Hepatocyte (in vitro differentiated cells): ENCODE measurements around the gene TMEM167A. TPM values are rescaled to one million over a fixed set of nuclear protein-coding genes. Genes with fewer than 3 reads are reported as not detected.

ENCODE experiments used
- DNase-seq: peaks from one replicate; pipeline ENCODE4 v3.0.0-alpha.2; 2016; ENCODE audit warnings: low spot score
- H2AFZ ChIP-seq: fragments of 200-600 bp; sonication (generic); 2 replicates; pipeline ENCODE4 v1.6.0; 2016; ENCODE audit warnings: antibody characterized with exemption, mild to moderate bottlenecking
- H3K27ac ChIP-seq: fragments of 200-600 bp; sonication (generic); 2 replicates; pipeline ENCODE4 v1.5.1; 2016; ENCODE audit warnings: mild to moderate bottlenecking
- H3K27me3 ChIP-seq: fragments of 200-600 bp; sonication (generic); 2 replicates; pipeline ENCODE4 v1.6.1; 2016
- H3K36me3 ChIP-seq: fragments of 200-600 bp; sonication (generic); replicated peaks from 2 replicates; pipeline ENCODE4 v1.5.1; 2016; ENCODE audit warnings: low read depth; ENCODE audit not compliant: insufficient read depth
- H3K4me1 ChIP-seq: fragments of 200-600 bp; sonication (generic); 2 replicates; pipeline ENCODE4 v1.5.1; 2016; ENCODE audit warnings: mild to moderate bottlenecking, moderate library complexity; ENCODE audit not compliant: insufficient read depth
- H3K4me2 ChIP-seq: fragments of 200-600 bp; sonication (generic); 2 replicates; pipeline ENCODE4 v1.6.0; 2016
- H3K4me3 ChIP-seq: fragments of 200-600 bp; sonication (generic); 2 replicates; pipeline ENCODE4 v1.5.1; 2016; ENCODE audit warnings: mild to moderate bottlenecking
- H3K79me2 ChIP-seq: fragments of 200-600 bp; sonication (generic); 2 replicates; pipeline ENCODE4 v1.6.0; 2017; ENCODE audit warnings: mild to moderate bottlenecking
- H3K9me2 ChIP-seq: fragments of 200-600 bp; sonication (generic); replicated peaks from 2 replicates; pipeline ENCODE4 v1.6.0; 2017; ENCODE audit warnings: mild to moderate bottlenecking; ENCODE audit not compliant: insufficient read depth
- H3K9me3 ChIP-seq: fragments of 200-600 bp; sonication (generic); 2 replicates; pipeline ENCODE4 v1.5.1; 2016; ENCODE audit warnings: low read depth, mild to moderate bottlenecking
- H4K20me1 ChIP-seq: fragments of 200-600 bp; sonication (generic); 2 replicates; pipeline ENCODE4 v1.6.0; 2016; ENCODE audit warnings: mild to moderate bottlenecking; ENCODE audit not compliant: insufficient read depth, poor library complexity, severe bottlenecking
- CTCF ChIP-seq: fragments of 200-600 bp; sonication (generic); IDR thresholded peaks from 2 replicates; pipeline ENCODE4 v1.5.1; 2016; ENCODE audit warnings: antibody characterized with exemption, mild to moderate bottlenecking; ENCODE audit not compliant: poor library complexity
- EZH2 ChIP-seq: fragments of 200-600 bp; sonication (generic); IDR thresholded peaks from 2 replicates; pipeline ENCODE4 v1.6.1; 2016; ENCODE audit warnings: antibody characterized with exemption, mild to moderate bottlenecking, borderline replicate concordance
- EZH2phosphoT487 ChIP-seq: fragments of 200-600 bp; sonication (generic); IDR thresholded peaks from one replicate; pipeline ENCODE4 v1.6.1; 2018; ENCODE audit warnings: antibody characterized with exemption, mild to moderate bottlenecking, low read depth, moderate library complexity; ENCODE audit not compliant: unreplicated experiment, severe bottlenecking
- WGBS: methylation state at CpG from one replicate; pipeline ENCODE4 v1.1.6; 2016; ENCODE audit warnings: low lambda C conversion rate; ENCODE audit errors: missing lambda C conversion rate; 5-methylcytosine and 5-hydroxymethylcytosine counted together
- polyA plus RNA-seq: library from polyadenylated mRNA; unstranded; fragments of >200 nt; fragmentation: Nextera tagmentation; extraction: Ambion mirVana; gene quantifications from 2 replicates; pipeline ENCODE4 v1.2.1, GENCODE V29; 2016
- total RNA-seq: library from RNA; depleted of rRNA; stranded (reverse); fragments of >200 nt; gene quantifications from 2 replicates; pipeline ENCODE4 v1.2.3, GENCODE V29; 2014

TMEM167A gene
- total and polyA plus RNA-seq, 2 experiments from 2014 or later = 140 to 174 TPM

GRCh38 chr5:83092619-83093018 lies 15.4 kb upstream of the TMEM167A start:
- peaks cover 12% of the 10 kb centered on the region for H3K9me3 ChIP-seq
- H3K4me1 ChIP-seq = no peaks in the 10 kb centered on the region
- no peaks in the 10 kb centered on the region for H3K36me3 ChIP-seq
- H3K9me2 ChIP-seq = no peaks in the 10 kb centered on the region
- H3K27ac ChIP-seq = no peak overlapping the region
- TF ChIP-seq CTCF (no peak), EZH2phosphoT487 (no peak)
- WGBS = 97% methylated on average over 2 of the region's 2 CpGs
- H3K4me2 ChIP-seq = no peak overlapping the region
- no peaks in the 10 kb centered on the region for H3K79me2 ChIP-seq
- no peak overlapping the region for H3K4me3 ChIP-seq
- no peaks in the 10 kb centered on the region for H3K27me3 ChIP-seq
- no peak for DNase-seq
- no peaks in the 10 kb centered on the region for H4K20me1 ChIP-seq
- no peak overlapping the region for H2AFZ ChIP-seq

DNA sequence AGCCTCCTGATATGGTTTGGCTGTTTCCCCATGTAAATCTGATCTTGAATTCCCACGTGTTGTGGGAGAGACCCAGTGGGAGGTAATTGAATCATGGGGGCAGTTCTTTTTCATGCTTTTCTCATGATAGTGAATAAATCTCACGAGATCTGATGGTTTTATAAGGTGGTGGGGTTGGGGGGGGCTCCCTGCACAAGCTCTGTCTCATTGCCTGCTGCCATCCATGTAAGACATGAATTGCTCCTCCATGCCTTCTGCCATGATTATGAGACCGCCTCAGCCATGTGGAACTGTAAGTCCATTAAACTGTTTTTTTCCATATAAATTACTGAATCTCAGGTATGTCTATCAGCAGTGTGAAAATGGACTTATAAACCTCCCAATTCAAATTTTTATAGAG lies 13.0 kb upstream of the TMEM167A start:
- DNase-seq = no peak
- Histone ChIP-seq H3K4me3 (no peak overlapping the region), H3K79me2 (peaks cover 2% of the 10 kb centered on the region), H2AFZ (no peak overlapping the region), H3K36me3 (no peaks in the 10 kb centered on the region), H3K27ac (no peak overlapping the region), H3K4me2 (no peak overlapping the region), H4K20me1 (no peaks in the 10 kb centered on the region), H3K4me1 (no peaks in the 10 kb centered on the region), H3K9me3 (peaks cover 12% of the 10 kb centered on the region), H3K9me2 (no peaks in the 10 kb centered on the region), H3K27me3 (no peaks in the 10 kb centered on the region)
- 92% methylated on average over 3 of the region's 3 CpGs for WGBS
- no peak for TF ChIP-seq EZH2
- TF ChIP-seq EZH2phosphoT487 = no peak
- TF ChIP-seq CTCF = no peak

DNA sequence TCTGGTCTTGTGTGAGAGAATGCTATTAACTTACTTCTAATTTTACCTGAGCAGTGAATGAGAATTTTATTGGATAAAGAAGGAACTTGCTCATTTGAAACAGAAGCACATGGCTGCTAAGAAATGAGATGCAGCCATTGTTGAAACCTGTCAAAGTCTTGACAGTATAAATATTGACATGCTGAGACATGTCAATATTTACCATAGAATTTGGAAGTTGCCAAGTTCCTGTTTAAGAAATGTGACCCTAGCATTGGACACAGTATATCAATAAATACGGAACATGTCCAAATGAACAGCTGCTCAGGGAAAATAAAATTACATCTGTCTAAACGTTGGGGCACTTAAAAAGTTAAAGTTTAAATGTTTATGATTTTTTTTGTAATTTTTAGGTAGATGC lies 7.9 kb upstream of the TMEM167A start:
- no peaks in the 10 kb centered on the region for H3K27me3 ChIP-seq
- no peaks in the 10 kb centered on the region for H3K36me3 ChIP-seq
- H3K9me2 ChIP-seq = no peaks in the 10 kb centered on the region
- WGBS = 48% methylated on average over 2 of the region's 2 CpGs
- no peaks in the 10 kb centered on the region for H3K9me3 ChIP-seq
- H3K4me3 ChIP-seq = no peak overlapping the region
- no peaks in the 10 kb centered on the region for H3K4me1 ChIP-seq
- H3K79me2 ChIP-seq = peaks cover 6% of the 10 kb centered on the region
- no peak overlapping the region for H3K4me2 ChIP-seq
- H4K20me1 ChIP-seq = no peaks in the 10 kb centered on the region
- no peak overlapping the region for H2AFZ ChIP-seq
- TF ChIP-seq EZH2phosphoT487 (no peak), EZH2 (no peak), CTCF (no peak)
- H3K27ac ChIP-seq = no peak overlapping the region
- no peak for DNase-seq

DNA sequence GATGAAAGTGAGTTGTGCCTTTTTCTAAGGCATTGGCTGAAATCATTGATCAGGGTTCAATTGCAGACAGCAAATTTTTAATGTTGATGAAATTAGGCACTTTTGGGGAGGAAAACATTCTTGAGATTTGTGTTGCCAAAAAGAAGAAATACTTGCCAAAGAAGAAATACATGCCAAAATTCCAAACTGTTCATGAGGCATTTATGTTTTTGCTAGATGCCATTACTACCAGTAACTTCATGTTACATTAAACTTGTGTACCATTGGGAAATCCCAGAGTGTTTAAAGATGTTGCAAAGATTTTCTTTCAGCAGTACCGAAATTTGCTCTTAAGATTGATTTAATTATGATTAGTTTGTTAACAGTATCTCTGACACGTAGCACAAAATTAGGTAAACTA lies 7.1 kb upstream of the TMEM167A start:
- H3K9me2 ChIP-seq = no peaks in the 10 kb centered on the region
- no peaks in the 10 kb centered on the region for H3K36me3 ChIP-seq
- no peaks in the 10 kb centered on the region for H3K9me3 ChIP-seq
- no peaks in the 10 kb centered on the region for H3K4me1 ChIP-seq
- H3K27me3 ChIP-seq = no peaks in the 10 kb centered on the region
- H3K4me2 ChIP-seq = no peak overlapping the region
- no peak for DNase-seq
- no peak overlapping the region for H3K4me3 ChIP-seq
- WGBS = 85% methylated on average over 2 of the region's 2 CpGs
- H2AFZ ChIP-seq = no peak overlapping the region
- no peaks in the 10 kb centered on the region for H4K20me1 ChIP-seq
- TF ChIP-seq EZH2 (no peak), CTCF (no peak), EZH2phosphoT487 (no peak)
- no peak overlapping the region for H3K27ac ChIP-seq
- H3K79me2 ChIP-seq = peaks cover 7% of the 10 kb centered on the region
